Keratinocyte (primary cell): ENCODE measurements around the gene TESK1. TPM values are rescaled to one million over a fixed set of nuclear protein-coding genes. Genes with fewer than 3 reads are reported as not detected.
A peak's percentile ranks its signal among the peaks of the same experiment; 100 is the strongest.

ENCODE experiments used
- DNase-seq: peaks from one replicate; pipeline ENCODE4 v3.0.0-alpha.2; 2011; ENCODE audit warnings: low read depth, missing footprints, low spot score
- FAIRE-seq: peaks from 2 replicates; lab custom pipeline; 2011; peaks lifted over from hg19 to GRCh38; lab: Jason Lieb, UNC
- H2AFZ ChIP-seq: 2 replicates; pipeline ENCODE4 v1.6.0; 2012; ENCODE audit warnings: low read length, control low read depth, inconsistent platforms; ENCODE audit not compliant: control insufficient read depth
- H3K27ac ChIP-seq: 2 replicates; pipeline ENCODE4 v1.5.1; 2011; ENCODE audit warnings: low read length; ENCODE audit not compliant: control insufficient read depth, insufficient read depth
- H3K27me3 ChIP-seq: 3 replicates; pipeline ENCODE4 v1.6.0; 2011; ENCODE audit warnings: low read length; ENCODE audit not compliant: control insufficient read depth, insufficient read depth; ENCODE audit errors: extremely low read depth
- H3K36me3 ChIP-seq, 2 experiments: 2 replicates in 1 of 2; 3 replicates in 1 of 2; pipeline ENCODE4 v1.5.1; 2011; ENCODE audit warnings: low read length in 2 of 2, mild to moderate bottlenecking in 1 of 2; ENCODE audit not compliant: control insufficient read depth in 2 of 2, insufficient read depth in 2 of 2; ENCODE audit errors: extremely low read depth in 1 of 2
- H3K4me1 ChIP-seq: 3 replicates; pipeline ENCODE4 v1.5.1; 2011; ENCODE audit warnings: low read length; ENCODE audit not compliant: control insufficient read depth, insufficient read depth; ENCODE audit errors: extremely low read depth
- H3K4me2 ChIP-seq: 3 replicates; pipeline ENCODE4 v1.6.0; 2011; ENCODE audit warnings: low read depth, low read length; ENCODE audit not compliant: control insufficient read depth, insufficient read depth; ENCODE audit errors: extremely low read depth
- H3K4me3 ChIP-seq, 3 experiments: fragments of 200-600 bp in 1 of 3; sonication (generic) in 1 of 3; 2 replicates in 2 of 3; 3 replicates in 1 of 3; pipeline ENCODE4 v1.5.1; 2011 to 2016; ENCODE audit warnings: low read length in 3 of 3, mild to moderate bottlenecking in 3 of 3, control low read depth in 2 of 3, inconsistent platforms in 1 of 3, low read depth in 1 of 3, mixed read lengths in 1 of 3, mixed run types in 1 of 3, moderate library complexity in 1 of 3; ENCODE audit not compliant: control insufficient read depth in 2 of 3, insufficient read depth in 2 of 3; ENCODE audit errors: extremely low read depth in 1 of 3
- H3K79me2 ChIP-seq: 2 replicates; pipeline ENCODE4 v1.6.0; 2012; ENCODE audit warnings: low read length; ENCODE audit not compliant: control insufficient read depth, insufficient read depth
- H3K9ac ChIP-seq: 3 replicates; pipeline ENCODE4 v1.6.0; 2011; ENCODE audit warnings: low read length; ENCODE audit not compliant: control insufficient read depth, insufficient read depth; ENCODE audit errors: extremely low read depth
- H3K9me1 ChIP-seq: 3 replicates; pipeline ENCODE4 v1.6.0; 2011; ENCODE audit warnings: low read length; ENCODE audit not compliant: control insufficient read depth, insufficient read depth; ENCODE audit errors: extremely low read depth
- H3K9me3 ChIP-seq: 2 replicates; pipeline ENCODE4 v1.5.1; 2012; ENCODE audit warnings: low read depth, low read length; ENCODE audit not compliant: control insufficient read depth
- H4K20me1 ChIP-seq: 3 replicates; pipeline ENCODE4 v1.6.0; 2011; ENCODE audit warnings: low read length; ENCODE audit not compliant: control insufficient read depth, insufficient read depth; ENCODE audit errors: extremely low read depth
- CTCF ChIP-seq, 3 experiments: IDR thresholded peaks in 1 of 3; conservative IDR thresholded peaks in 1 of 3; optimal IDR thresholded peaks in 1 of 3; 2 replicates in 2 of 3; 3 replicates in 1 of 3; pipeline versions ENCODE3 to v1.5.1; 2011; ENCODE audit warnings: low read length in 3 of 3, mild to moderate bottlenecking in 3 of 3, moderate library complexity in 2 of 3, control low read depth in 1 of 3, inconsistent platforms in 1 of 3; ENCODE audit not compliant: insufficient read depth in 2 of 3; ENCODE audit errors: extremely low read depth in 1 of 3
- EZH2 ChIP-seq: IDR thresholded peaks from one replicate; pipeline ENCODE4 v1.6.1; 2012; ENCODE audit warnings: inconsistent platforms, mild to moderate bottlenecking, low read length, moderate library complexity
- dilution Hi-C: fragments of 300-500 bp; cut with MboI; formaldehyde crosslinking; loops from one replicate; pipeline ENCODE4 v1.7.0; 2020; ENCODE audit warnings: low sequenced_read_pairs; ENCODE audit not compliant: extremely low pct_ligation_motif_present
- polyA plus RNA-seq, 5 experiments: library from polyadenylated mRNA; depleted of rRNA in 3 of 5; stranded (reverse) in 3 of 5; stranded (forward) in 1 of 5; unstranded in 1 of 5; fragments of >200 nt; gene quantifications; 1 replicate in 1 of 5; 2 replicates in 3 of 5; 3 replicates in 1 of 5; pipeline versions ENCODE4 v1.2.1 to v1.2.3, GENCODE V29; 2011 to 2012; ENCODE audit warnings: missing spikeins in 2 of 5, low read depth in 1 of 5, low replicate concordance in 1 of 5

The TESK1 gene
- polyA plus RNA-seq, 1 donor (not counting 4 experiments of a cell fraction or from before 2014, with no cell fraction given) = 11.2 TPM

DNA sequence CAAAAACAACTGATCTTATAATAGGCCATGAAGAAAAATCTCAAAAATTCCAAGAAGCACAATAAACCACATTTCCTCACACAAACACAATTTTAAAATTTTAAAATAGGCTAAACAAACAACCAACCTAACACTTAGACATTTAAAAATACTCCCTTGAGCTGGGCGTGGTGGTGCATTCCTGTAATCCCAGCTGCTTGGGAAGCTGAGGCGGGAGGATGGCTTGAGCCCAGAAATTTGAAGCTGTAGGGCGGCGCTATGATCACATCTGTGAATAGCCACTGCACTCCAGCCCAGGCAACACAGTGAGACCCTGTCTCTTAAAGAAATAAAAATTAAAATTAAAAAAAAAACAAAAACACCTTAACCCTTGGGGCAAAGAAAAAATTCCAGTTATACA is 36.9 kb upstream of the TESK1 start:
- Histone ChIP-seq H3K79me2 (no peaks in the 10 kb centered on the region), H3K27me3 (no peaks in the 10 kb centered on the region), H4K20me1 (no peaks in the 10 kb centered on the region), H3K36me3 (peaks cover 0 to 1% of the 10 kb centered on the region in 2 experiments), H3K9me1 (no peaks in the 10 kb centered on the region), H3K9ac (no peak overlapping the region), H3K4me2 (no peak overlapping the region), H3K27ac (no peak overlapping the region), H3K9me3 (no peaks in the 10 kb centered on the region), H3K4me3 (no peak overlapping the region), H2AFZ (no peak overlapping the region), H3K4me1 (peaks cover under 1% of the 10 kb centered on the region)
- dilution Hi-C loops = no loop called here
- FAIRE-seq (no peak), DNase-seq (no peak)
- TF ChIP-seq EZH2 (no peak), CTCF (optimal IDR thresholded peaks at IDR 0.05 in 1 of 3, IDR thresholded peaks at IDR 0.05 in 1 of 3, conservative IDR thresholded peaks at IDR 0.05 in 1 of 3; ENCODE audit: extremely low read depth in 1 of 3, insufficient read depth in 2 of 3, low read length in 3 of 3) (peak in 1 of 3 experiments; percentile 11)

GRCh38 chr9:35569206-35569605 is 35.9 kb upstream of the TESK1 start:
- H2AFZ ChIP-seq = no peak overlapping the region

More at GRCh38 chr9:35569206-35569605, 35.9 kb upstream of the TESK1 start:
- H4K20me1 ChIP-seq = no peaks in the 10 kb centered on the region
- no peak for DNase-seq
- no peaks in the 10 kb centered on the region for H3K79me2 ChIP-seq
- FAIRE-seq = no peak
- H3K27ac ChIP-seq = no peak overlapping the region
- H3K9me3 ChIP-seq = no peaks in the 10 kb centered on the region
- no peaks in the 10 kb centered on the region for H3K4me1 ChIP-seq
- dilution Hi-C loops = no loop called here
- H3K9ac ChIP-seq = no peak overlapping the region
- no peaks in the 10 kb centered on the region for H3K9me1 ChIP-seq
- peaks cover 0 to 1% of the 10 kb centered on the region in 2 experiments for H3K36me3 ChIP-seq
- no peaks in the 10 kb centered on the region for H3K27me3 ChIP-seq
- H3K4me2 ChIP-seq = no peak overlapping the region
- H3K4me3 ChIP-seq = no peak overlapping the region
- TF ChIP-seq CTCF (optimal IDR thresholded peaks at IDR 0.05 in 1 of 3, IDR thresholded peaks at IDR 0.05 in 1 of 3, conservative IDR thresholded peaks at IDR 0.05 in 1 of 3; ENCODE audit: extremely low read depth in 1 of 3, insufficient read depth in 2 of 3, low read length in 3 of 3) = no peak
- no peak for TF ChIP-seq EZH2
